HuH-7 (cell line): ENCODE results near the gene PPP1R16B.

ENCODE experiments used
- DNase-seq: peaks from one replicate; pipeline ENCODE4 v3.0.0; 2011; ENCODE audit warnings: low spot score

The PPP1R16B gene

GRCh38 chr20:38965264-38965663 lies 159.8 kb downstream of the PPP1R16B start:
- no peak for DNase-seq

- DNase-seq, result no peak
Measured at GRCh38 chr20:38968090-38968489, 162.6 kb downstream of the PPP1R16B start.

GRCh38 chr20:38969708-38970107 lies 164.2 kb downstream of the PPP1R16B start:
- peak; percentile 26 for DNase-seq

GRCh38 chr20:38970302-38970701 lies 164.8 kb downstream of the PPP1R16B start:
- no peak for DNase-seq
